Vagina (tissue), 2 donors: ENCODE data around the gene CUEDC2. TPM values are rescaled to one million over a fixed set of nuclear protein-coding genes. Genes with fewer than 3 reads are reported as not detected.

Source experiments
- DNase-seq, 2 donors: peaks; one replicate each; pipeline ENCODE4 v3.0.0-alpha.2; 2017; ENCODE audit errors: extremely low spot score in 2 of 2
- H3K27ac ChIP-seq: fragments of 200-600 bp; sonication (generic); one replicate; pipeline ENCODE4 v1.5.1; 2019
- H3K27me3 ChIP-seq: fragments of 200-600 bp; sonication (generic); one replicate; pipeline ENCODE4 v1.5.1; 2019
- H3K36me3 ChIP-seq, 2 donors: fragments of 200-600 bp; sonication (generic); one replicate each; pipeline ENCODE4 v1.5.1; 2017 to 2019
- H3K4me1 ChIP-seq: fragments of 200-600 bp; sonication (generic); one replicate; pipeline ENCODE4 v1.5.1; 2019
- H3K4me3 ChIP-seq, 2 donors: fragments of 200-600 bp; sonication (generic); 1 replicate in 1 of 2; 2 replicates in 1 of 2; pipeline ENCODE4 v1.5.1; 2016 to 2019
- H3K9me3 ChIP-seq: fragments of 200-600 bp; sonication (generic); one replicate; pipeline ENCODE4 v1.5.1; 2019
- CTCF ChIP-seq, 3 experiments: fragments of 450-650 bp in 2 of 3; fragments of 200-600 bp in 1 of 3; sonication (generic) in 1 of 3; IDR thresholded peaks; one replicate each; pipeline ENCODE4 v1.5.1; 2017 to 2019; ENCODE audit warnings: antibody characterized with exemption in 3 of 3, mild to moderate bottlenecking in 2 of 3, moderate library complexity in 2 of 3
- POLR2A ChIP-seq, 2 donors: fragments of 450-650 bp; IDR thresholded peaks; one replicate each; pipeline ENCODE4 v1.6.1; 2017; ENCODE audit warnings: antibody characterized with exemption in 2 of 2, mild to moderate bottlenecking in 2 of 2, moderate library complexity in 2 of 2
- POLR2AphosphoS5 ChIP-seq, 2 donors: sonication (generic); formaldehyde crosslinking; IDR thresholded peaks; one replicate each; pipeline ENCODE4 v1.9.0; 2017; ENCODE audit warnings: antibody characterized with exemption in 2 of 2, mild to moderate bottlenecking in 2 of 2, low read depth in 1 of 2; ENCODE audit not compliant: insufficient read depth in 1 of 2
- intact Hi-C: fragments of 100-400 bp; cut with DNase I; formaldehyde crosslinking; loops from one replicate; pipeline ENCODE4 v1.15.1; 2023
- total RNA-seq: library from RNA; depleted of rRNA; stranded (reverse); fragments of >200 nt; gene quantifications from one replicate; pipeline ENCODE4 v1.2.3, GENCODE V29; 2016

The CUEDC2 gene
- total RNA-seq = 52.1 TPM

GRCh38 chr10:102432162-102432950, at the start of gene CUEDC2:
CUEDC2 (minus strand) TSS chr10:102432574; CDS start chr10:102425188, 7,386 bp downstream.
- no peaks in the 10 kb centered on the region for H3K9me3 ChIP-seq
- peak within 1 kb of the TSS; percentile 72 to 85 for H3K4me3 ChIP-seq
- no peaks in the 10 kb centered on the region for H3K36me3 ChIP-seq
- intact Hi-C loops = no loop called here
- peak within 1 kb of the TSS; percentile 70 for H3K27ac ChIP-seq
- peak in 1 of 2 donors; percentile 94 for DNase-seq
- H3K4me1 ChIP-seq = peaks cover 10% of the 10 kb centered on the region
- no peak for TF ChIP-seq CTCF (IDR thresholded peaks at IDR 0.05)
- peak; percentile 80 to 98 for TF ChIP-seq POLR2AphosphoS5 (IDR thresholded peaks at IDR 0.05; ENCODE audit: insufficient read depth in 1 of 2, low read depth in 1 of 2)
- no peak for TF ChIP-seq POLR2A (IDR thresholded peaks at IDR 0.05)
- no peaks in the 10 kb centered on the region for H3K27me3 ChIP-seq

- intact Hi-C loops = loop anchor here (5.0 kb wide), 1 partner anchor 83 kb away; the partner anchor contains the start of gene NFKB2
- Histone ChIP-seq H3K9me3 (no peaks in the 10 kb centered on the region), H3K27me3 (no peaks in the 10 kb centered on the region), H3K27ac (no peak overlapping the region), H3K36me3 (peaks cover 4 to 53% of the 10 kb centered on the region in 2 donors), H3K4me3 (no peak overlapping the region), H3K4me1 (no peaks in the 10 kb centered on the region)
- no peak for DNase-seq
- TF ChIP-seq POLR2A (IDR thresholded peaks at IDR 0.05) = no peak
- TF ChIP-seq POLR2AphosphoS5 (IDR thresholded peaks at IDR 0.05; ENCODE audit: insufficient read depth in 1 of 2, low read depth in 1 of 2) = peak in 1 of 2 donors; percentile 13
These were observed 48.0 kb upstream of the CUEDC2 start for GRCh38 chr10:102480396-102480795.

GRCh38 chr10:102479651-102480050, 47.3 kb upstream of the CUEDC2 start:
- no peak overlapping the region for H3K4me3 ChIP-seq
- no peaks in the 10 kb centered on the region for H3K4me1 ChIP-seq
- no peaks in the 10 kb centered on the region for H3K27me3 ChIP-seq
- H3K36me3 ChIP-seq = peaks cover 4 to 45% of the 10 kb centered on the region in 2 donors
- H3K27ac ChIP-seq = no peak overlapping the region
- H3K9me3 ChIP-seq = no peaks in the 10 kb centered on the region
- DNase-seq = no peak
- TF ChIP-seq POLR2A (IDR thresholded peaks at IDR 0.05) (no peak), POLR2AphosphoS5 (IDR thresholded peaks at IDR 0.05; ENCODE audit: insufficient read depth in 1 of 2, low read depth in 1 of 2) (no peak), CTCF (IDR thresholded peaks at IDR 0.05) (no peak)
- intact Hi-C loops = loop anchor here (5.0 kb wide), 1 partner anchor 82 kb away; the partner anchor contains the start of gene NFKB2

GRCh38 chr10:102476466-102477141, 44.2 kb upstream of the CUEDC2 start:
- TF ChIP-seq POLR2A (IDR thresholded peaks at IDR 0.05) = no peak
- TF ChIP-seq CTCF (IDR thresholded peaks at IDR 0.05) = no peak
- TF ChIP-seq POLR2AphosphoS5 (IDR thresholded peaks at IDR 0.05; ENCODE audit: insufficient read depth in 1 of 2, low read depth in 1 of 2) = no peak
- H3K9me3 ChIP-seq = no peaks in the 10 kb centered on the region
- intact Hi-C loops = no loop called here
- H3K4me3 ChIP-seq = no peak overlapping the region
- H3K36me3 ChIP-seq = peaks cover 0 to 15% of the 10 kb centered on the region in 2 donors
- no peaks in the 10 kb centered on the region for H3K4me1 ChIP-seq
- no peaks in the 10 kb centered on the region for H3K27me3 ChIP-seq
- H3K27ac ChIP-seq = no peak overlapping the region
- no peak for DNase-seq

GRCh38 chr10:102475451-102476040, 43.2 kb upstream of the CUEDC2 start:
- Histone ChIP-seq H3K27ac (no peak overlapping the region), H3K4me1 (no peaks in the 10 kb centered on the region), H3K27me3 (no peaks in the 10 kb centered on the region), H3K9me3 (no peaks in the 10 kb centered on the region), H3K4me3 (no peak overlapping the region), H3K36me3 (peaks cover 0 to 4% of the 10 kb centered on the region in 2 donors)
- intact Hi-C loops = no loop called here
- TF ChIP-seq CTCF (IDR thresholded peaks at IDR 0.05) (no peak), POLR2A (IDR thresholded peaks at IDR 0.05) (no peak), POLR2AphosphoS5 (IDR thresholded peaks at IDR 0.05; ENCODE audit: insufficient read depth in 1 of 2, low read depth in 1 of 2) (no peak)
- no peak for DNase-seq
